ENCODE measurements around the gene HMGXB3. TPM values are rescaled to one million over a fixed set of nuclear protein-coding genes. Genes with fewer than 3 reads are reported as not detected.

Gene HMGXB3
- total RNA-seq, 4 donors from 2014 or later = 19.7 to 27.0 (median 23.9) TPM

- Histone ChIP-seq H3K27ac (no peak overlapping the region), H3K4me1 (peaks cover 8 to 15% of the 10 kb centered on the region in 2 donors), H3K36me3 (no peaks in the 10 kb centered on the region), H3K9me3 (no peaks in the 10 kb centered on the region), H3K27me3 (no peaks in the 10 kb centered on the region), H3K4me3 (no peak overlapping the region)
- intact Hi-C loops (cut with DNase I; ENCODE audit: low total_unique reads) (no loop called here), in situ Hi-C loops (cut with MboI; ENCODE audit: low sequenced_read_pairs in 4 of 4) (no loop called here)
- ATAC-seq (no peak), DNase-seq (no peak)
- TF ChIP-seq CTCF (IDR thresholded peaks at IDR 0.05 in 4 of 5, conservative IDR thresholded peaks at IDR 0.05 in 1 of 5) (no peak), POLR2A (IDR thresholded peaks at IDR 0.05) (no peak)
Observed at GRCh38 chr5:149957855-149958254, 42.7 kb upstream of the HMGXB3 start.

- Histone ChIP-seq H3K4me1 (peaks cover 8 to 15% of the 10 kb centered on the region in 2 donors), H3K27ac (peak overlapping the region; percentile 89 to 93 (median 90)), H3K36me3 (no peaks in the 10 kb centered on the region), H3K27me3 (no peaks in the 10 kb centered on the region), H3K4me3 (peak overlapping the region; percentile 83 to 97 (median 93)), H3K9me3 (no peaks in the 10 kb centered on the region)
- in situ Hi-C loops (cut with MboI; ENCODE audit: low sequenced_read_pairs in 4 of 4) = no loop called here
- no peak for TF ChIP-seq POLR2A (IDR thresholded peaks at IDR 0.05)
- TF ChIP-seq CTCF (IDR thresholded peaks at IDR 0.05 in 4 of 5, conservative IDR thresholded peaks at IDR 0.05 in 1 of 5) = peak in 3 of 5 experiments; percentile 26 to 49 (median 40)
- DNase-seq (no peak), ATAC-seq (no peak)
- intact Hi-C loops (cut with DNase I; ENCODE audit: low total_unique reads) = loop anchor here (1.0 to 5.0 kb wide), 3 partner anchors 27 to 102 kb away; partner anchors contain the start of genes HMGXB3 and TIGD6
Observed at GRCh38 chr5:149959406-149960236, 40.9 kb upstream of the HMGXB3 start.

- in situ Hi-C loops (cut with MboI; ENCODE audit: low sequenced_read_pairs in 4 of 4) = no loop called here
- intact Hi-C loops (cut with DNase I; ENCODE audit: low total_unique reads) = loop anchor here (1.0 to 5.0 kb wide), 3 partner anchors 28 to 103 kb away; partner anchors contain the start of genes HMGXB3 and TIGD6
Observed at GRCh38 chr5:149960272-149961185, 40.0 kb upstream of the HMGXB3 start, which contains the start of gene SLC26A2. TSS of gene SLC26A2 (plus strand) at chr5:149960758. CDS start at chr5:149977653, 16,895 bp downstream.

More at GRCh38 chr5:149960272-149961185, 40.0 kb upstream of the HMGXB3 start, which contains the start of gene SLC26A2:
- peak in 1 of 5 experiments; percentile 14 for TF ChIP-seq CTCF (IDR thresholded peaks at IDR 0.05 in 4 of 5, conservative IDR thresholded peaks at IDR 0.05 in 1 of 5)
- TF ChIP-seq POLR2A (IDR thresholded peaks at IDR 0.05) = peak; percentile 93 to 97
- Histone ChIP-seq H3K4me1 (peaks cover 8 to 15% of the 10 kb centered on the region in 2 donors), H3K4me3 (peak within 1 kb of the TSS; percentile 83 to 97 (median 93)), H3K27ac (peak within 1 kb of the TSS; percentile 89 to 93 (median 90)), H3K36me3 (no peaks in the 10 kb centered on the region), H3K9me3 (no peaks in the 10 kb centered on the region), H3K27me3 (no peaks in the 10 kb centered on the region)
- DNase-seq = peak; percentile 98 to 99
- ATAC-seq = peak; percentile 97 to 99
